Daoy (cell line): ENCODE results near the gene LRIG3. TPM values are rescaled to one million over a fixed set of nuclear protein-coding genes. Genes with fewer than 3 reads are reported as not detected.
"Not testable (repeated sequence)": the region's sequence is repeated elsewhere in the genome, so short reads cannot be mapped to it uniquely, and the experiment has no call there.

Experiments
- DNase-seq: peaks from one replicate; pipeline ENCODE4 v3.0.0-alpha.2; 2015; ENCODE audit warnings: low read depth
- total RNA-seq: library from RNA; depleted of rRNA; stranded (reverse); fragments of >200 nt; shearing (Covaris generic); gene quantifications from 2 replicates; pipeline ENCODE4 v1.2.3, GENCODE V29; 2014

LRIG3 gene
- total RNA-seq, 1 experiment from 2014 or later, result 22.9 TPM

DNA sequence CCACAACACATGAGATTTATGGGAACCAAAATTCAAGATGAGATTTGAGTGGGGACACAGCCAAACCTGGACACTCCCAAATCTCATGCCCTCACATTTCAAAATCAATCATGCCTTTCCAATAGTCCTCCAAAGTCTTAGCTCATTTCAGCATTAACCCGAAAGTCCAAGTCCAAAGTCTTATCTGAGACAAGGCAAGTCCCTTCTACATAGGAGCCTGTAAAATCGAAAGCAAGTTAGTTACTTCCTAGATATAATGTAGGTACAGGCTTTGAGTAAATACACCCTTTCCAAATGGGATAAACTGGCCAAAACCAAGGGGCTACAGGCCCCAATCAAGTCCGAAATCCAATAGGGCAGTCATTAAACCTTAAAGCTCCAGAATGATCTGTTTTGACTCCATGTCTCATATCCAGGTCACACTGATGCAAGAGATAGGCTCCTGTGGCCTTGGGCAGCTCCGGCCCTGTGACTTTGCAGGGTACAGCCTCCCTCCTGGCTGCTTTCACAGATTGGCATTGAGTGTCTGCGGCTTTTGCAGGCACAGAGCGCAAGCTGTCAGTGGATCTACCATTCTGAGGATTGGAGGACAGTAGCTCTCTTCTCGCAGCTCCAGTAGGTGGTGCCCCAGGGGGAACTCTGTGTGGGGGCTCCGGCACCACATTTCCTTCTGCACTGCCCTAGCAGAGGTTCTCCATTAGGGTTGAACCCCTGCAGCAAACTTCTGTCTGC, 60.1 kb downstream of the LRIG3 start:
- no peak for DNase-seq

DNA sequence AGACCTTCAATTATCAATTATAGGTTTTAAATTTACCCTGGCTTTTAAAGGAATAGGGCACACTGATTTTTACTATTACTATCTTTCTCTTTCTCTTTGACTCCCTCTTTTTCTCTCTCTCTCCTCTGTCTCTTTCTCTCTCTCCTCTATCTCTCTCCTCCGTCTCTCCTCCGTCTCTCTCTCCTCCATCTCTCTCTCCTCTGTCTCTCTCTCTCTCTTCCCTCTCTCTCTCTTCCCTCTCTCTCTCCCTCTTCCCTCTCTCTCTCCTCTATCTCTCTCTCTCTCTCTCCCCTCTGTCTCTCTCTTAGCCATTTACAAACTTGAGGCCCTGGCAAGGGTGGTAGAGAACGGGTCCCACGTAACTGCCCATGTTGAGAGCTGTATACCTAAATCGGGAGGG, 62.3 kb downstream of the LRIG3 start:
- no peak for DNase-seq

DNA sequence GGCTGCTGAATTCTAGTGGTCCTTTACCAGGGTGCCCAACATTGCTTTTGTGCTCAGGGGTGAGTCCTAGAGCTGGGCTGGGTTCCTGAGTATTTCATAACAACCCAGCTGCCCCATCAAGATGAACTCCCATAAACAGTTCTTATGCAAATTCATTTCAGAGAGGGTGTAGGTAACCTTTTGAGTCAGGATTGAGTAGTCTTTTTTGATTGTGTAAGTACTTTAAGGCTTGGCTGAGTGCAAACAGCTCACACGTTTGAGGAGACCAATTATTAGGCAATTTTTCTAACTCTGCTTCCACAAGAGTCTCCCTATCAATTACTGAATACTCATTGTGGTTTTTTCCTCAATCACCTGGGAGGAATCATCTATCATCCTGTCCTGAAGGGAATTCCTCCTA, 63.1 kb downstream of the LRIG3 start:
- not testable (repeated sequence) for DNase-seq

DNA sequence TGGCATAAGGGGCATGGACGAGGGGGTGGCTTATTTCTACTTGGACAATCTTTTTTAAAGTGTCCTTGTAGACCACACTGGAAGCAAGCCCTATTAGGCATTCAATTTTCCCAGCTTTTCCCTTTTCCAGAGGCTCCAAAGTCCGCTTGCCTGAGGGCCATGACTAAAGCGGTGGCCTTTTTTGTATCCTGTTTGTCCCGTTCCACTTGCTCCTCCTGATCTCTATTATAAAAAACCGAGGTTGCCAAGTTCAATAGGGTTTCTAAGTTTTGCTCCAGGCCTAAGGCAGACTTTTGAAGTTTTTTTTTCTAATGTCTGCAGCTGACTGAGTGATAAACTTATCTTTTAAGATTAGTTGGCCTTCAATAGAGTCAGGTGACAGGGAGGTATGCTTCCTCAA, 64.7 kb downstream of the LRIG3 start:
- not testable (repeated sequence) for DNase-seq

DNA sequence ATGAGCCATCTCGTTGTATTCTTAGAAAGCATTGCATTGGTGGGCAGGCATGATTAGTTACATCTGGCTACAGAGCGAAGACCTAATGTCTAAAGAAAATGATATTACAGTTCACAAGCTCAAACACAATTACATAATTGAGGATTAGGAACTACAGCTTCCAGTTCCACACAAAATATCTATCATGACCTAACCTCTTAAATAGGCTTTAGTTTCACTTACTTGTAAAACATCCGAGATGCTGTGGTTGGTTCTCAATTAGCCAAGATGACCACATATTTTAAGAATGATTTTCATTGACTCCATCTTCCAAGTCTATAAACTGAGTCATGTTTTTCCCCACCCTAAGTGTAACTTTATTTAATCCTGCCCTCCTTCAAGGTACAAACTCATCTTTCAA, 69.5 kb downstream of the LRIG3 start:
- no peak for DNase-seq

DNA sequence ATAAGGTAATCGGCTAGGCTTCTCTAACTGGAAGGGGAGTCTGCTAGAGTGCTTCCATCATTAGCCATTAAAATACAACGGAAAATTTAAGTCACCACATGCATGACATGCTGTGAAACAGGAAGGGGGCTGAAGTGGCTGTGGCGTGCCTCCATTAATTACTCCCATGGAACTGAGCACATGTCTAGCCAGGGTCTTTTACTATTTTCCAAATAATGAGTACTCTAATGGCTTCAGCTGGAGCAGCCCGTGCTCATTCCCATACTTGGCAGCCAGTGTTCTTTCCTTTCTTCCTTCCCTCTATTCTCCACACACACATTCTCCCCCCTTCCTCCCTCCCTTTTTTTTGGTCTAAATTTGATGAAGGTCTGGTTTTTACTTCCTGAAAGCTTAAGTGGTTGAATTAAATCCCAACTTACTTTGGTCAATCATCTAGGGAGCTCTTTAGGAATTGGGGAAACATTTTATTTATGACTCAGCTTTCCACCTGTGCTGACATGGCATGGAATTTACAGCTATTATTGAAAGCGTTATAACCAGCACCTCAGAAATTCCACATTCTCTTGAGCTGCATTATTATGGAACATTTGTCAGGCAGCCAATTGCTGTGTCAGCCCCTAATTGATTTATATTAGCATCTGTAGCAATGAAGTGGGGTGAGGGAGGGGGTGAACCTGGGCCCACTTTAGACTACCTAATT, 72.3 kb downstream of the LRIG3 start:
- no peak for DNase-seq

DNA sequence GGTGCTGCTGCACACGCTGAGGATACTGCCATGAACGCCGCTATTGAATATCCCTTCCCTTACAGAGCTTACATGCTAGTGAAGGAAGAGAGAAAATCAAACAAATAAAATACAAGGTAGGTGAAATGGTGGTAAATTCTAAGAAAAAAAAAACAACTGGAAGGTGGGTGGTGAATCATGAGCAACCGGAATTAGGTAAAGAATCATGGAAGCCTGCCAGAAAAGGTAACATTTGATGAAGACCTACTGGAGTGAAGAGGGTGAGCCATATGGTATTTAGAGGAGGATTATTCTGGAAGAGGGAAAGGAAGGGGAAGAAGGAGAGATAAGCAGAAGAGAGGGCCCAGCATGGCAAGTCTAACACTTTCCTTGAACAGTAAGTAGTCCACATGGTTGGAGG, 76.1 kb downstream of the LRIG3 start:
- no peak for DNase-seq

DNA sequence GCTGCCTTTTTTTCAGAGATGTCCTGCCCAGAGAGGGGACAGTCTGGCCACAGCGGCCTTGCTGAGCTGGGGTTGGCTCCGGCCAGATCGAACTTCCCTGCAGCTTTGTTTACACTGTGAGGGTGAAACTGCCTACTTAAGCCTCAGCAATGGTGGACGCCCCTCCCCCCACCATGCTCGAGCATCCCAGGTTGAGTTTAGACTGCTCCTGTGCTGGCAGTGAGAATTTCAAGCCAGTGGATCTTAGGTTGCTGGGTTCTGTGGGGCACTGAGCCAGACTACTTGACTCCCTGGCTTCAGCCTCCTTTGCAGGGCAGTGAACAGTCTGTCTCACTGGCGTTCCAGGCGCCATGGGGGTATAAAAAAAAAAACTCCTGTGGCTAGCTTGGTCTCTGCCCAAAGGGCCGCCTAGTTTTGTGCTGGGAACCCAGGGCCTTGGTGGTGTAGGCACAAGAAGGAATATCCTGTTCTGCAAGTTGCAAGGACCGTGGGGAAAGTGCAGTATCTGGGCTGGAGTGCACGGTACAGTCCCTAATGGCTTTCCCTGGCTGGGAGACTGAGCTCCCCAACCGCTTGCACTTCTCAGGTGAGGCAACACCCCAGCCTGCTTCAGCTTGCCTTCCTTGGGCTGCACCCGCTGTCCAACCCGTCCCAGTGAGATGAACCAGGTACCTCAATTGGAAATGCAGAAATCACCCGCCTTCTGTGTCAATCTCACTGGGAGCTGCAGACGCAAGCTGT, 79.1 kb downstream of the LRIG3 start:
- no peak for DNase-seq

DNA sequence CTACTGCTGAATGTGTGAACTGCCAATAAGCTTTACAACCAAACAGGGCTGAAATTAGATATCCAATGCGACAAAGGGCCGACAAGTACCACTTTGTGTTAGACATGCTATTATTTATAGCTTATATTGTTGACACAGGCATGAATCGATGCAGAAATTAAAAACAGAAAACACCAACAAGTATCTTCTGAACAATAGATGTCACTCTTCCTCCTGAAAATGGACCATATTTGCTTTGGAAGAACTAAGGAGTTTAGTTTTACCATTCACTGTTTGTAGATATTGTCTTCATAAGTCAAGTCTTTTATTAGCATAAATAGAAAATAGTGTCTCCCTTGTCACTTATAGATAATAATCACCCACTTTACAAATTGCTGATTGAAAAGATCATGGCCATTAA, 86.5 kb downstream of the LRIG3 start:
- DNase-seq, result no peak

DNA sequence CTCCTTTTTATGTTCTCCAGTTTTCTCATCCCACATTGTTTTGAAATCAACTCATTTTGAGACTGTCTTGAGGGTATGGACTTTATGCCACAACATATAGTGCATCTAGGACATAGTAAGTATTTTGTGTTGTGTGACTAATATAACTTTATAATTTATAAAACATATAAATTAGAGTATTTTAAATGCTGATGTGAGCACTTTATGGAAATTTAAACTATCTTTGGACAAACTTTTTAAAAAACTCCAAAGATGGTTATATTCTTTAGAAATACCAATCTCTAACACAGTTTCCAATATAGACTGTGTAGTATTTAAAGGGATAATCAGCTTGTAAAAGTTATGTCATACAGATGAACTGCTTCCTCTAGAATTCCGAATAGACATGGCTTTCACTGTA, 87.4 kb downstream of the LRIG3 start:
- no peak for DNase-seq
